ENCODE data around the gene EFHC2.
"Not testable (repeated sequence)": the region's sequence is repeated elsewhere in the genome, so short reads cannot be mapped to it uniquely, and the experiment has no call there.

EFHC2 gene

DNA sequence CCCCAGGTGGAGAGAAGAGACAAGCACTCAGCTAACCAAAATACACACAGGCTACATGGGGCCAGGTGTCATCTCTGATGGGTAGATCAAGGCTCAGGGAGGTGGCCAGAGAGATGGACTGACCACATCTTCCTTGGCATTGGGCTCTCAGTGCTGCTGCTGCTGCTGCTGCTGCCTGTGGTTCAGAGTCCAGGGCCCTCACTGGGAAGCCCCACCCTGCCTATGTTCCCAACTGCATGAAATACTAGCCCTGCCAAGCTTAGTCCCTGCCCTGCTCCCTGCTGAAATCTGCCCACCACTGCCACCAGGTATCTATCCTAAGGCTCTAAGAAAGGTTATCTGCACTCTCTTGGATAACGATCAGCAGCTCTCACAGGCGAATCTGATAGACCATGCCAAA lies 118.7 kb downstream of the EFHC2 start:
- TF ChIP-seq, protein P1, sequence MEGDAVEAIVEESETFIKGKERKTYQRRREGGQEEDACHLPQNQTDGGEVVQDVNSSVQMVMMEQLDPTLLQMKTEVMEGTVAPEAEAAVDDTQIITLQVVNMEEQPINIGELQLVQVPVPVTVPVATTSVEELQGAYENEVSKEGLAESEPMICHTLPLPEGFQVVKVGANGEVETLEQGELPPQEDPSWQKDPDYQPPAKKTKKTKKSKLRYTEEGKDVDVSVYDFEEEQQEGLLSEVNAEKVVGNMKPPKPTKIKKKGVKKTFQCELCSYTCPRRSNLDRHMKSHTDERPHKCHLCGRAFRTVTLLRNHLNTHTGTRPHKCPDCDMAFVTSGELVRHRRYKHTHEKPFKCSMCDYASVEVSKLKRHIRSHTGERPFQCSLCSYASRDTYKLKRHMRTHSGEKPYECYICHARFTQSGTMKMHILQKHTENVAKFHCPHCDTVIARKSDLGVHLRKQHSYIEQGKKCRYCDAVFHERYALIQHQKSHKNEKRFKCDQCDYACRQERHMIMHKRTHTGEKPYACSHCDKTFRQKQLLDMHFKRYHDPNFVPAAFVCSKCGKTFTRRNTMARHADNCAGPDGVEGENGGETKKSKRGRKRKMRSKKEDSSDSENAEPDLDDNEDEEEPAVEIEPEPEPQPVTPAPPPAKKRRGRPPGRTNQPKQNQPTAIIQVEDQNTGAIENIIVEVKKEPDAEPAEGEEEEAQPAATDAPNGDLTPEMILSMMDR (IDR thresholded peaks at IDR 0.05; ENCODE audit: low read depth, low read length), result no peak
- H3K4me3 ChIP-seq (ENCODE audit: low read depth, low read length), result no peak overlapping the region

DNA sequence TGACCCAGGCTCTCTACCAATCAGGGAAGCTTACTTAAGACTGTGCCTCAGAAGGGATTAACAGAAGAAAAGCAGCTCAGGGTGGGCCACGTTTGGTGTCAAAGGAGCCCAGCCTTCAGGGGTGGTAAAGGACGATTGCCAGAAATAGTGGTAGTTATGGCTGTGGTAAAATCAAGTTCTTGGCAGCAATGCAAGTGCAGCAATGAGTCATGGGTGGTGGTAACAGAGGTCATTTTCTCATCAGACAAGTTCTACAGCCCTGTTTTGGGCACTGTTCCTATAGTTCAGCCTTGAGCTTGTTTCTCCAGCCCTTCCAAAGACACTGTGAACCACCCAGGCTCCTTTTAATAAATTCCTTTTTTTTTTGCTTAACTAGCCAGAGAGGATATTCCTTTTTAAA lies 120.3 kb downstream of the EFHC2 start:
- H3K4me3 ChIP-seq (ENCODE audit: low read depth, low read length), result no peak overlapping the region
- TF ChIP-seq, protein P1 (IDR thresholded peaks at IDR 0.05; ENCODE audit: low read depth, low read length), result no peak

DNA sequence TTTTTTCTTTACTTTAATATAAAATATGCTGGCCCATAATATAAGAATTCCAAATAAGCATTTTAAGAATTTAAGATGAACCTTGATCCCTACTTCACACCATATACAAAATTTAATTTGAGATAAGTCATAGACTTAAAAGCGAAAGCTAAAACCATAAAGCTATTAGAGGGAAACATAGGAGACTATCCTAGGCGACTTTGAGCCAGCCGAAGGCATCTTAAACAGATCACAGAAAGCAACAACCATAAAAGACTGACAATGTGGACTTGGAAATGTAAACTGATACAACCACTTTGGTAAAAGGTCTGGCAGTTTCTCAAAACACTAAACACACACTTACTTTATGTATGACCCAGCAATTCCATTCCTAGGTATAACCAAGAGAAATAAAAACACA lies 125.0 kb downstream of the EFHC2 start:
- no peak overlapping the region for H3K4me3 ChIP-seq (ENCODE audit: low read depth, low read length)
- TF ChIP-seq, protein P1 (IDR thresholded peaks at IDR 0.05; ENCODE audit: low read depth, low read length), result no peak

DNA sequence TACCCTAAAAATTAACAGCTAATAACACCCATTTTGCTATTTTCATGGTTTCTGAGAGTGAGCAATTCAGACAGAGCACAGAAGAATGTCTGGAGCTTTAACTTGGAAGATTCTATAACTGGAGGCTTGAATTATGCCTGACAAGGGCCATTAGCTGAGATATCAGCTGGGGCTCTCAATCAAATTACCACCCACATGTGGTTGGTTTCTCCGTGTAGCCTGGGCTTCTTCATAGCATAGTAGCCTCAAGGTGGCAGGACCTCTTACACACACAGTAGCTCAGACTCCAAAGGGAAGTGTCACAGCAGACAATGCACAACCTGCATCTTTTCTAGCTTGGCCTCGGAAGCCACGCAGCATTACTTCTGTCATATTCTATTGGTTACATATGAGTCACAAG lies 127.3 kb downstream of the EFHC2 start:
- TF ChIP-seq, protein P1 (IDR thresholded peaks at IDR 0.05; ENCODE audit: low read depth, low read length), result no peak
- H3K4me3 ChIP-seq (ENCODE audit: low read depth, low read length), result no peak overlapping the region

DNA sequence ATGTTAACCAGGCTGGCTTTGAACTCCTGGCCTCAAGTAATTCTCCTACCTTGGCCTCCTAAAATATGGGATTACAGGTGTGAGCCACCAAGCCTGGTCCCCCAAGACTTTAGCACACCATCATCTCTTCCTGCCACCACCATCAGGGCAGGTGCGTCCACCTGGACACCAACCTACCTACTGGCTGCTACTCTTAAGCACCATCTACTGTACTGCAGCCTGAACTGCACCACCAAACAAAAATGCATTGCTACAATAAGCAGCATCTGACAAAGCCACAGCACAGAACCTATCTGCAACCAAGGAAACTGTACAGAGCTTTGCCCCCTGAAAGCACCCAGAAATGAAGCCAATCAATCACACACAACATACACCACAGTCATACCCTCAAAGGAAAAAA lies 139.7 kb downstream of the EFHC2 start:
- TF ChIP-seq, protein P1 (IDR thresholded peaks at IDR 0.05; ENCODE audit: low read depth, low read length), result no peak
- H3K4me3 ChIP-seq (ENCODE audit: low read depth, low read length), result no peak overlapping the region

DNA sequence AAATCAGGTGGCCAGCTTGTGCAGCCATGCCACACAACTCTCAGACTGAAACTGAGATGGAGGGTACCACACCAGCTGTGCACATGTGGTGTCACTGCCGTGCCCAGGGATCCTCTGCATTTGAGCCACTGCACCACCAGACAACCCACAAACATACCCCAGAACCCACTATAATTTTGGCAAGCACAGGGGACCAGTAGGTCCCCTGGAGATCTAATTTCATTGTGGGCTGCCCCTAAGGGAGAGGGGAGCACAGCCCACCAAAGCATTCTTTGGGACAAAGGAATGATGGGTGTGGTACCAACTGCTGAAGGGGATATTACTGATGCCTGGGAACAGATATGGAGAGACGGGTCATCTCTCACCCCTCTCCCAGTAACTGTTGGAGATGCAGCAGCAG lies 140.9 kb downstream of the EFHC2 start:
- H3K4me3 ChIP-seq (ENCODE audit: low read depth, low read length), result no peak overlapping the region
- TF ChIP-seq, protein P1 (IDR thresholded peaks at IDR 0.05; ENCODE audit: low read depth, low read length), result no peak

DNA sequence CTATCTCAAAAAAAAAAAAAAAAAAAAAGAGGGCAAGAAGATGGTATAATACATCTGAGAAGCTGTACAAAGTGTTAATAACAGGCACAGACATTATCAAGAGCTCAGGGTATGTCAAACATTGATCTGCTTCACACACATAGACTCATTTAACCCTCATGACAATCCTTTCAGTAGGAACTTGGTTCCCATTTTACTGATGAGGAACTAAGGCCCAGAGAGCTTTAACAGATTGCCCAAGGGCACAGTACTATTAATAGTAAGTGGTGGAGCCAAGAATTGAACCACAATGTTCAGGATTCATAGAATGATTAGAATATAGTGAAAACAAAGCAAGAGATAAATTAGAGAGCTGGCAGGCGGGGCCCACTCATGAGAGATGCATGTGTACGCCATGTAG lies 154.4 kb downstream of the EFHC2 start:
- TF ChIP-seq, protein P1 (IDR thresholded peaks at IDR 0.05; ENCODE audit: low read depth, low read length), result no peak

DNA sequence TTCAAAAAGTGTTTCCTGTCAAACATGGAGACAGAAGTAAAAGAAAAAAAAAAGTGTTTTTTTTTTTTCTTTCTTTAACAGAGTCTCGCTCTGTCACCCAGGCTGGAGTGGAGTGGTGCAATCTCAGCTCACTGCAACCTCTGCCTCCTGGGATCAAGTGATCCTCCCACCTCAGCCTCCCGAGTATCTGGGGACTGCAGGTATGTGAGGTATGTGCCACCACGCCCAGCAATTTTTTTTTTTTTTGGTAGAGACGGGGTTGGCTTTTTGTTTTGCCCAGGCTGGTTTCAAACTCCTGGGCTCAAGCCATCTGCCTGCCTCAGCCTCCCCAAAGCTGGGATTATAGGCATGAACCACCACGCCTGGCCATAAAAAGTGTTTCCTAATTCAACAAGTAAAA lies 155.6 kb downstream of the EFHC2 start:
- H3K4me3 ChIP-seq (ENCODE audit: low read depth, low read length), result not testable (repeated sequence)

More for the DNA sequence above, 154.4 kb downstream of the EFHC2 start:
- H3K4me3 ChIP-seq (ENCODE audit: low read depth, low read length), result no peak overlapping the region
